Cerebellar nuclear complex (tissue), 1 donor: ENCODE results near the gene DRC7.
"Not testable (repeated sequence)": the region's sequence is repeated elsewhere in the genome, so short reads cannot be mapped to it uniquely, and the experiment has no call there.

ENCODE experiments used
- DNase-seq, 2 experiments: peaks; one replicate each; lab custom pipeline; 2025; lab: John Stamatoyannopoulos, UW

Gene DRC7

GRCh38 chr16:57713596-57713995, 19.0 kb downstream of the DRC7 start:
- DNase-seq, result no peak

- DNase-seq, result no peak
Observed at GRCh38 chr16:57714047-57714446, 19.4 kb downstream of the DRC7 start.

- no peak for DNase-seq
Observed at GRCh38 chr16:57720142-57720575, 25.6 kb downstream of the DRC7 start.

- DNase-seq, result no peak
Observed at GRCh38 chr16:57721356-57722209, 27.0 kb downstream of the DRC7 start.

- DNase-seq, result no peak
Observed at GRCh38 chr16:57722210-57722499, 27.5 kb downstream of the DRC7 start.

GRCh38 chr16:57722651-57723050, 28.0 kb downstream of the DRC7 start:
- DNase-seq, result no peak

GRCh38 chr16:57723170-57723569, 28.6 kb downstream of the DRC7 start:
- no peak for DNase-seq

- no peak for DNase-seq
Observed at GRCh38 chr16:57724531-57724930, 29.9 kb downstream of the DRC7 start.

GRCh38 chr16:57725151-57725550, 30.5 kb downstream of the DRC7 start:
- no peak for DNase-seq

- no peak for DNase-seq
Observed at GRCh38 chr16:57725554-57725953, 30.9 kb downstream of the DRC7 start.

- no peak for DNase-seq
Observed at GRCh38 chr16:57725976-57726375, 31.4 kb downstream of the DRC7 start.

- DNase-seq, result no peak
Observed at GRCh38 chr16:57726433-57726947, 31.9 kb downstream of the DRC7 start.

GRCh38 chr16:57727610-57728009, 33.0 kb downstream of the DRC7 start:
- DNase-seq, result no peak

- DNase-seq, result no peak
Observed at GRCh38 chr16:57728336-57729181, 34.0 kb downstream of the DRC7 start.

GRCh38 chr16:57729182-57729484, 34.5 kb downstream of the DRC7 start:
- no peak for DNase-seq

GRCh38 chr16:57729852-57730251, 35.2 kb downstream of the DRC7 start:
- not testable (repeated sequence) for DNase-seq

- no peak for DNase-seq
Observed at GRCh38 chr16:57730771-57731730, 36.4 kb downstream of the DRC7 start.

GRCh38 chr16:57732037-57732436, 37.4 kb downstream of the DRC7 start:
- no peak for DNase-seq

- no peak for DNase-seq
Observed at GRCh38 chr16:57732714-57733113, 38.1 kb downstream of the DRC7 start.

- no peak for DNase-seq
Observed at GRCh38 chr16:57734308-57734924, 39.8 kb downstream of the DRC7 start.

GRCh38 chr16:57734925-57735754, 40.5 kb downstream of the DRC7 start:
- DNase-seq, result peak; percentile 99 to 100
